Occipital lobe (tissue), 2 donors: Measurements from ENCODE around the gene AXIN2. TPM values are rescaled to one million over a fixed set of nuclear protein-coding genes. Genes with fewer than 3 reads are reported as not detected.
"Not testable (repeated sequence)": the region's sequence is repeated elsewhere in the genome, so short reads cannot be mapped to it uniquely, and the experiment has no call there.

Experiments
- DNase-seq: peaks from one replicate; lab custom pipeline; 2025; lab: John Stamatoyannopoulos, UW
- total RNA-seq: library from RNA; depleted of rRNA; stranded (reverse); fragments of >200 nt; gene quantifications from one replicate; pipeline ENCODE4 v1.2.3, GENCODE V29; 2014

AXIN2 gene
- total RNA-seq, 1 donor from 2014 or later = 33.1 TPM

GRCh38 chr17:65484405-65484804, 77.0 kb downstream of the AXIN2 start:
- DNase-seq = not testable (repeated sequence)

GRCh38 chr17:65483438-65483837, 78.0 kb downstream of the AXIN2 start:
- DNase-seq = no peak

- no peak for DNase-seq
Measured at GRCh38 chr17:65482201-65482600, 79.2 kb downstream of the AXIN2 start.

- no peak for DNase-seq
Measured at GRCh38 chr17:65479282-65479681, 82.2 kb downstream of the AXIN2 start.
